Epithelial cell of esophagus (primary cell): ENCODE measurements around the gene USH2A.
A peak's percentile ranks its signal among the peaks of the same experiment; 100 is the strongest.

ENCODE experiments used
- DNase-seq: peaks from one replicate; pipeline ENCODE4 v3.0.0; 2010; ENCODE audit warnings: low read depth
- H3K4me3 ChIP-seq: 2 replicates; pipeline ENCODE4 v1.5.1; 2011; ENCODE audit warnings: mild to moderate bottlenecking, low read length, control low read depth
- TF ChIP-seq, protein P1 (sequence below): IDR thresholded peaks from 2 replicates; pipeline ENCODE4 v1.5.1; 2011; ENCODE audit warnings: low read depth, mild to moderate bottlenecking, low read length, control low read depth, inconsistent platforms; ENCODE audit not compliant: insufficient read depth; ENCODE audit errors: missing control alignments

USH2A gene

DNA sequence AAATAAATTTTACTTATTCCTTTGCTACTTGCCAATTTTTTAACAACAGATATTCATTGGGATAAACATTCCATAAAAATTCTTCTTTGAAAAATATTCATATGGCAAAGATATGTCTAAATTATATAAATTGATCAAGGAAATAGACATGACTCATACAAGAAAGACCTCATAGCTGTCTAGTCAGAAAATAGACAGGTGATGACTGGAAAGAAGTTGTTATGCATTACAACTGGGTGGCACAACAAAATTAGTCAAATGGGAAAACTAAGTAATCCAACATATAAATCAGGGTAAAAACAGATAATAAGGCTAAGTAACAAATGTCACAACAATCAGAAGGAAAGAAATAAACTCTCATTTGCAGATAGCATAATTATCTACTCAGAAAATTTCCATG is 92.0 kb downstream of the USH2A start:
- peak; percentile 11 for DNase-seq
- TF ChIP-seq, protein P1, sequence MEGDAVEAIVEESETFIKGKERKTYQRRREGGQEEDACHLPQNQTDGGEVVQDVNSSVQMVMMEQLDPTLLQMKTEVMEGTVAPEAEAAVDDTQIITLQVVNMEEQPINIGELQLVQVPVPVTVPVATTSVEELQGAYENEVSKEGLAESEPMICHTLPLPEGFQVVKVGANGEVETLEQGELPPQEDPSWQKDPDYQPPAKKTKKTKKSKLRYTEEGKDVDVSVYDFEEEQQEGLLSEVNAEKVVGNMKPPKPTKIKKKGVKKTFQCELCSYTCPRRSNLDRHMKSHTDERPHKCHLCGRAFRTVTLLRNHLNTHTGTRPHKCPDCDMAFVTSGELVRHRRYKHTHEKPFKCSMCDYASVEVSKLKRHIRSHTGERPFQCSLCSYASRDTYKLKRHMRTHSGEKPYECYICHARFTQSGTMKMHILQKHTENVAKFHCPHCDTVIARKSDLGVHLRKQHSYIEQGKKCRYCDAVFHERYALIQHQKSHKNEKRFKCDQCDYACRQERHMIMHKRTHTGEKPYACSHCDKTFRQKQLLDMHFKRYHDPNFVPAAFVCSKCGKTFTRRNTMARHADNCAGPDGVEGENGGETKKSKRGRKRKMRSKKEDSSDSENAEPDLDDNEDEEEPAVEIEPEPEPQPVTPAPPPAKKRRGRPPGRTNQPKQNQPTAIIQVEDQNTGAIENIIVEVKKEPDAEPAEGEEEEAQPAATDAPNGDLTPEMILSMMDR: no peak
- no peak overlapping the region for H3K4me3 ChIP-seq

DNA sequence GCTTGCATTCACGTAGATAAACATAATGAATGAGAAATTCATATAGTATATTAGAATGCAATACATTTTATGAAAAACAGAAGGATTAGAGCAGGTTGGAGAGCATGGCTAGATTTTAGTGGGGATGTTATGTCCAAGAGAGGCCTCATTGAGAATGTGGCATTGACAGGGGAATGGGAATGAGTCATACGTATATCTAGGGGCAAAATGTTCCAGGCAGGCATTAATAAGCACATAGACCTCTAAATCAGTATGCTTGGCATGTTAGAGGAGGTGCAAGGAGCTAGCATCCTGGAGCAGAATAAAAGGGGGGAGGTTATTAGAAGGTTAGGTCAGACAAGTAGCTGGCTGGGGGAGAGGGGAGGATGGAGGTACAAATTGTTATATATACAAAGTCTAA is 93.0 kb downstream of the USH2A start:
- no peak for DNase-seq
- TF ChIP-seq, protein P1: no peak

DNA sequence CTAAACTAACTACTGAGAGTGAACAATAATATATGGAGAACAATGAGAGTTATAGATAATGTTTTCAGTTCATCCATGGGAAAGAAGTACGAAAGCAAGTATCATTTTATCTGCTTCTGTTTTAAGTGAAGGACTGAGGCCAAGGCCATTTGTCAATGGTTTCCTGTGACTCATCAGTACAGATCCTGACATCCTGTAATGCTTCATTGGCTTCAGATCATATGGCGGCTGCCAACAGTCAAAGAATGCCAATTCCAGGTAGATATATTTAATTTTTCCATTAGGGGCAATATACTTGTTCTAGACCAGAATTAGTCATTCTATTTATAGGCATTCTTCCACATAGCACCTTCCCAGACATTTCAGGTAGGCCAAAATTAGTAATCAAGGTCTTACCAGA is 97.3 kb downstream of the USH2A start:
- TF ChIP-seq, protein P1: no peak
- no peak overlapping the region for H3K4me3 ChIP-seq
- DNase-seq: peak; percentile 43

More for the DNA sequence above, 93.0 kb downstream of the USH2A start:
- no peak overlapping the region for H3K4me3 ChIP-seq

DNA sequence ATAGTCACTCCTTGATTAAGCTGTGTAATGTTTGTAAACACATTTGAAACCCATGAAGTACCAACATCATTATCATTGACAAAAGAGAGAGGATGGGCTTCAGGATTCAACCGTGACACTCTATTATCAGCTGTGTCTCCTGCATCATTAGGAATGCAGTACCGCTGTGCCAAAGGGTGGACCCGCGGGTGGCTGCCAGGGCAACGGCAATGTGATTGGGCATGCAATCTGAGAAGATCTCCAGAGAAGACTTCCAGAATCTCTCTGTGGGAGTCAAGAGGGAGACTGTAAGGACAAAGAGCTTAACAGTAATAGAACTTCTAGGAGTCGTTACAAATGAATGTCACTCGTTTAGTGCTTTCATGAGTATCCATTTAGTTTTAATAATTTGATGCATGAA is 97.9 kb downstream of the USH2A start:
- no peak for DNase-seq
- H3K4me3 ChIP-seq: no peak overlapping the region
- TF ChIP-seq, protein P1: no peak

DNA sequence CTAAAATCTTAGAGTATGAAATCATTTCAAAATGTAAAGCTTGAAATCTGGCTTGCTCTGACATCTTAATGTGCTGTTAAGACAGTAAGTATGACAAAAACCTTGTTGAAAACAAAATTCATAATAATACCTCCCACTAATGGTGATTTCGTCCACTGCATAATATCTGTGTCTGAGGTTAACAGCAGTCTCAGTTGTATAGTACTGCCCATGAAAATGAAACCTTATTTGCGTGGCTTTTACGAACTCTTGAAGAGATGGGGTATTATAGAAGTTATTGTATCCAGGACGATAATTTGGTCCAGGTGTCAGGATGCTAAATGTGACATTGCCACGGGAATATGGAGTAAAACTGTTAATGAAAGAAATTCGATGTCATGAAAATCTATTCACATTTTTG is 99.9 kb downstream of the USH2A start:
- DNase-seq: no peak
- TF ChIP-seq, protein P1: no peak

DNA sequence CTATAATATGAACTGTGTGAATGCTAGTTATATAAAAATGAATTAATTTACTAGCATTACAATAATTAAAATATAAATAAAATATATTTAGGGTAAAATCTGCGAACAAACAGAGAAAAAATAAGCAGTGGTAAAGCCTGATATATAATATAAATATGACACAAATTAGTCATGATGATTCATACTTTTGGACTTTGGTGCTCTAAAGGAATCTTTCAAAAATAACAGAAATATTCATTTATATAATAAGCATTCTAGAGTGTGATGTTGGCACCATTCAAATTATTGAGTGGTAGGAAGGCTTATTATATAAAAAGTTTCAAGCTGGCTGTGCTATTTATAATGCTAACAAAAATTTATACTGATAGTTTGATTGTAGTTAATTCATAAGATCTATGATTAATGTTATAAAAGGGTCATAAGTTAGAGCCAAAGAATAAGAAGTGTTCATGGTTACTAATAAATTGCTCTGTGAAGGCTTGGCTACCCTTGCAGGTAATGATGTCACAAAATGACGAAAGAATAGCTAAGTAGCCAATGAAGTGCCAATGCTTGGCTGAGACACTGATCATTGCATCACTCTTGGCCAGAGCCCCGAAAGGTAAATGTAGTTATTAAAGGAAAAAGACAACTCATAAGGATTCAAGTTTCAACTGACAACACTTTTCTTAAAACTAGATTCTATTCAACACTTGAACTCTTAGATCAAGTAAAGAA is 108.7 kb downstream of the USH2A start:
- peak; percentile 54 for DNase-seq
- TF ChIP-seq, protein P1: no peak
- H3K4me3 ChIP-seq: no peak overlapping the region

More for the DNA sequence above, 99.9 kb downstream of the USH2A start:
- no peak overlapping the region for H3K4me3 ChIP-seq

DNA sequence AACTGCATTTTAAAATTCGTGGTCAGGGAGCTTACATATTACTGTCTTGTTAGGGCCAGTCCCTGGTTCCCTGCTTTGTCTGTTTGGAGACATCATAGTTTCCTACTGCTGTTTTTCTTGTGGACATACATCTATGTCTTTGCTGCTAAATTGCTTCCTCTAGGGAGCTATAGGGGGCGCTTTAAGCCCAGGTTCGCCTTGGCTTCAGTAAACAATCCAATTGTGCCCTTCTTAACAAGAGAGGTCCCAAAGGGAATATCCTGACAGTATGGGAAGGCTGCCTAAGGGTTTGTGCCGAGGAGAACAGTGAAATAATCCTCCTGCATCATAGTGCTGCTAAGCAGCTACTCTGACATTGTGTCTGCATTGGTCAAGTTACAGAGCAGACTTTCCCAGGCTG is 112.5 kb downstream of the USH2A start:
- H3K4me3 ChIP-seq: no peak overlapping the region
- TF ChIP-seq, protein P1: peak; percentile 76
- peak; percentile 72 for DNase-seq
